Measurements from ENCODE around the gene OR6S1. TPM values are rescaled to one million over a fixed set of nuclear protein-coding genes. Genes with fewer than 3 reads are reported as not detected.

OR6S1 gene
- total and polyA plus RNA-seq, 2 of the 8 experiments (the other 6 are each of a cell fraction or from before 2014, with no cell fraction given): not detected

DNA sequence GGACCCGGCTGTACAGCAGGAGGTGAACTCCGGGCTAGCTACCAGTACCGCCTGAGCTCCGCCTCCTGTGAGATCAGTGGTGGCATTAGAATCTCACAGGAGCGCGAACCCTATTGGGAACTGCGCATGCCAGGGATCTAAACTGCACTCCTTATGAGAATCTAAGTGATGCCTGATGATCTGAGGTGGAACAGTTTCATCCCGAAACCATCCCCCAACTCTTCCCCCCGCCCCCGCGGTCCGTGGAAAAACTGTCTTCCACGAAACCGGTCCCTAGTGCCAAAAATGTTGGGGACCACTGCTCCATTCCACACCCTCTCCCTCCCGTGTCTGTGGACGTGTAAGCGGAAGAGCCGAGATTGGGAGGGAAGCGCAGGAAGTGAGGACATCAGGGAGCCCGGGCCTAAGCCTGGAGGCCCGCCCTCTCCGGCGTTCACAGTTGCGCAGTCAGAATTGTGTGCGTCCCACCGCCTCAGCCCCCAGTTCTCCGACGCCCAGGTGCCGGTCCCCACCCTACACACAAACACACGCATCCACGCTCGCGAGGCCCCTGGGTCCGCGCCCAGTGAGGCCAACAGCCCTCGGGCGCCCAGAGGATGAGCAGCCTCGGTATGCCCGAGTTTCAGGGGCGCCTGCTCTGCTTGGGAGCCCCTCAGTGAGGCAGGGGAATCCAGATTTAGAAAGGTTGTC is 41.1 kb upstream of the OR6S1 start:
- peak overlapping the region; percentile 60 to 79 for H3K4me2 ChIP-seq (ENCODE audit: insufficient read depth in 1 of 2, low read depth in 2 of 2, low read length in 2 of 2)
- 2% methylated on average over 35 of the region's 40 CpGs; no CpG with 5 or more reads in 1 of the 2 experiments for WGBS, 2 experiments (ENCODE audit: extremely low coverage in 1 of 2, insufficient coverage in 1 of 2, insufficient read length in 1 of 2, insufficient replicate concordance in 2 of 2, low coverage in 1 of 2, low lambda C conversion rate in 2 of 2, missing lambda C conversion rate in 1 of 2)
- peak overlapping the region; percentile 62; the same call in 1 of the 2 replicates for H3K27ac ChIP-seq (ENCODE audit: low read depth, low read length)
- peak; percentile 67; the same call in 1 of the 2 replicates for TF ChIP-seq BACH1 (IDR thresholded peaks at IDR 0.05; ENCODE audit: low read length)
- TF ChIP-seq RBBP5 (IDR thresholded peaks at IDR 0.05; ENCODE audit: borderline replicate concordance, low read depth, low read length): peak; percentile 100
- TF ChIP-seq HDAC6 (IDR thresholded peaks at IDR 0.05; ENCODE audit: low read depth, low read length): no peak
- TF ChIP-seq, protein P1, sequence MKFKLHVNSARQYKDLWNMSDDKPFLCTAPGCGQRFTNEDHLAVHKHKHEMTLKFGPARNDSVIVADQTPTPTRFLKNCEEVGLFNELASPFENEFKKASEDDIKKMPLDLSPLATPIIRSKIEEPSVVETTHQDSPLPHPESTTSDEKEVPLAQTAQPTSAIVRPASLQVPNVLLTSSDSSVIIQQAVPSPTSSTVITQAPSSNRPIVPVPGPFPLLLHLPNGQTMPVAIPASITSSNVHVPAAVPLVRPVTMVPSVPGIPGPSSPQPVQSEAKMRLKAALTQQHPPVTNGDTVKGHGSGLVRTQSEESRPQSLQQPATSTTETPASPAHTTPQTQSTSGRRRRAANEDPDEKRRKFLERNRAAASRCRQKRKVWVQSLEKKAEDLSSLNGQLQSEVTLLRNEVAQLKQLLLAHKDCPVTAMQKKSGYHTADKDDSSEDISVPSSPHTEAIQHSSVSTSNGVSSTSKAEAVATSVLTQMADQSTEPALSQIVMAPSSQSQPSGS (IDR thresholded peaks at IDR 0.05; ENCODE audit: low read length): no peak
- TF ChIP-seq KDM5A (IDR thresholded peaks at IDR 0.05; ENCODE audit: low read length): no peak
- TF ChIP-seq CHD1 (IDR thresholded peaks at IDR 0.05; ENCODE audit: low read depth, low read length): no peak
- TF ChIP-seq POLR2A (IDR thresholded peaks at IDR 0.05; ENCODE audit: control extremely low read depth in 1 of 2, low read depth in 2 of 2, low read length in 2 of 2): peak; percentile 42 to 60
- peak; percentile 98 for TF ChIP-seq ASH2L (IDR thresholded peaks at IDR 0.05; ENCODE audit: low read length)
- TF ChIP-seq TAF1 (IDR thresholded peaks at IDR 0.05; ENCODE audit: low read depth, low read length): peak; percentile 33; the same call in 1 of the 2 replicates
- peak; percentile 48 for TF ChIP-seq POLR2AphosphoS5 (IDR thresholded peaks at IDR 0.05; ENCODE audit: low read depth, low read length)
- peak; percentile 87 for TF ChIP-seq KDM4A (IDR thresholded peaks at IDR 0.05; ENCODE audit: low read depth, low read length, severe bottlenecking)

More for the DNA sequence above, 41.1 kb upstream of the OR6S1 start:
- Histone ChIP-seq H3K23me2 (ENCODE audit: low read depth, low read length) (peaks cover 27% of the 10 kb centered on the region), H3K14ac (ENCODE audit: insufficient read length) (no peak overlapping the region), H3K79me2 (ENCODE audit: control insufficient read depth in 1 of 2, insufficient read depth in 2 of 2, low read length in 2 of 2) (no peaks in the 10 kb centered on the region), H3K27me3 (replicated peaks in 1 of 4; ENCODE audit: control insufficient read depth in 3 of 4, extremely low read depth in 1 of 4, insufficient read depth in 3 of 4, low read length in 3 of 4) (no peaks in the 10 kb centered on the region), H3K79me1 (ENCODE audit: low read depth, low read length) (no peaks in the 10 kb centered on the region), H3K4me3 (ENCODE audit: extremely low read depth in 1 of 4, insufficient read depth in 2 of 4, low read depth in 3 of 4, low read length in 4 of 4) (peak overlapping the region; percentile 67 to 99 (median 98)), H4K20me1 (replicated peaks in 1 of 2; ENCODE audit: control insufficient read depth in 1 of 2, insufficient read depth in 2 of 2, low read length in 2 of 2) (no peaks in the 10 kb centered on the region), H3K4me1 (replicated peaks in 1 of 4; ENCODE audit: control insufficient read depth in 3 of 4, insufficient read depth in 4 of 4, low read length in 3 of 4) (peaks cover 0 to 6% (median 4%) of the 10 kb centered on the region in 4 experiments; a peak in 5 of 7 replicates), H3K56ac (replicated peaks; ENCODE audit: insufficient read length, low read depth, low read length) (peak overlapping the region; percentile 87), H3K9me3 (ENCODE audit: insufficient read depth in 2 of 2, low read depth in 1 of 2, low read length in 1 of 2) (no peaks in the 10 kb centered on the region), H2AFZ (ENCODE audit: low read length) (peak overlapping the region; percentile 34; the same call in 1 of the 2 replicates), H3K23ac (ENCODE audit: insufficient read length) (no peak overlapping the region), H2AK5ac (ENCODE audit: low read depth, low read length) (no peak overlapping the region), H4K8ac (ENCODE audit: extremely low read depth, insufficient read depth, low read length) (peak overlapping the region; percentile 83; the same call in 1 of the 2 replicates), H4K5ac (ENCODE audit: insufficient read length, low read depth, low read length) (peak overlapping the region; percentile 49), H2BK5ac (ENCODE audit: low read depth, low read length) (peak overlapping the region; percentile 10; the same call in 1 of the 2 replicates), H3K36me3 (ENCODE audit: control insufficient read depth in 2 of 4, insufficient read depth in 4 of 4, low read length in 3 of 4) (no peaks in the 10 kb centered on the region), H2BK15ac (ENCODE audit: low read length) (no peak overlapping the region), H2BK120ac (replicated peaks; ENCODE audit: low read depth, low read length) (no peak overlapping the region), H3K9ac (replicated peaks in 1 of 4; ENCODE audit: extremely low read depth in 1 of 4, low read depth in 3 of 4, low read length in 3 of 4) (peak overlapping the region in 3 of 4 experiments; percentile 55 to 75 (median 74); a peak in 5 of 7 replicates), H2BK12ac (ENCODE audit: low read depth, low read length) (no peak overlapping the region), H2BK20ac (ENCODE audit: low read length) (no peak overlapping the region), H4K91ac (replicated peaks; ENCODE audit: insufficient read length, low read length) (peak overlapping the region; percentile 88), H3K4ac (replicated peaks; ENCODE audit: insufficient read length, low read depth, low read length) (peak overlapping the region; percentile 80), H3K18ac (ENCODE audit: extremely low read depth, low read length) (no peak overlapping the region; the same call in 1 of the 2 replicates)
- no peak for FAIRE-seq
- POLR2A ChIA-PET (ENCODE audit: partially characterized antibody): interaction anchor here (1.0 to 3.2 kb wide), 8 partner anchors 21 to 288 kb away, joined by 3 to 17 read pairs (median 5); no protein-coding TSS in a partner anchor
- peak in 1 of 2 experiments; percentile 76 for DNase-seq (ENCODE audit: low read depth in 1 of 2, low spot score in 2 of 2)
- CTCF ChIA-PET (ENCODE audit: partially characterized antibody): interaction anchor here (0.8 to 16.7 kb wide), 10 partner anchors 8 to 339 kb away, joined by 3 to 282 read pairs (median 6); partner anchors contain the start of gene PARP2
